Muscle of leg (tissue), 11 donors: Measurements from ENCODE around the gene CGNL1. TPM values are rescaled to one million over a fixed set of nuclear protein-coding genes. Genes with fewer than 3 reads are reported as not detected.
A peak's percentile ranks its signal among the peaks of the same experiment; 100 is the strongest.

Source experiments
- DNase-seq: peaks from one replicate; pipeline ENCODE4 v3.0.0; 2013
- H3K27ac ChIP-seq: one replicate; pipeline ENCODE4 v1.5.1; 2013; ENCODE audit warnings: mild to moderate bottlenecking, low read length, control low read depth
- H3K27me3 ChIP-seq: one replicate; pipeline ENCODE4 v1.6.1; 2013; ENCODE audit warnings: low read length; ENCODE audit not compliant: control insufficient read depth, insufficient read depth
- H3K36me3 ChIP-seq: one replicate; pipeline ENCODE4 v1.6.1; 2013; ENCODE audit warnings: low read length; ENCODE audit not compliant: control insufficient read depth, insufficient read depth
- H3K4me1 ChIP-seq: one replicate; pipeline ENCODE4 v1.6.1; 2013; ENCODE audit warnings: low read length; ENCODE audit not compliant: control insufficient read depth, insufficient read depth
- H3K4me3 ChIP-seq: one replicate; pipeline ENCODE4 v1.5.1; 2013; ENCODE audit warnings: low read length, control low read depth
- H3K9me3 ChIP-seq: replicated peaks from 2 replicates; pipeline ENCODE4 v1.6.1; 2013; ENCODE audit warnings: low read depth, low read length; ENCODE audit not compliant: control insufficient read depth
- WGBS: methylation state at CpG from one replicate; pipeline ENCODE4 v1.1.5; 2013; ENCODE audit warnings: missing lambda C conversion rate; ENCODE audit not compliant: insufficient coverage; 5-methylcytosine and 5-hydroxymethylcytosine counted together
- polyA plus RNA-seq, 8 donors: library from polyadenylated mRNA; unstranded; fragments of 120-200 nt; gene quantifications; one replicate each; pipeline versions ENCODE4 v1.2.1 to v1.2.3, GENCODE V29; 2013; ENCODE audit warnings: inconsistent platforms in 1 of 8, low replicate concordance in 1 of 8; ENCODE audit not compliant: insufficient read length in 8 of 8, insufficient read depth in 1 of 8
- total RNA-seq: library from RNA; stranded (reverse); fragments of 120-200 nt; gene quantifications from one replicate; pipeline ENCODE4 v1.2.4, GENCODE V29; 2013

The CGNL1 gene
- total and polyA plus RNA-seq, 9 donors = 6.3 to 13.7 (median 9.5) TPM

- 95% methylated on average over 2 of the region's 6 CpGs for WGBS
- no peak for DNase-seq
- no peaks in the 10 kb centered on the region for H3K36me3 ChIP-seq
- no peak overlapping the region for H3K27ac ChIP-seq
- peaks cover 37% of the 10 kb centered on the region for H3K4me1 ChIP-seq
- no peaks in the 10 kb centered on the region for H3K9me3 ChIP-seq
- H3K27me3 ChIP-seq = no peaks in the 10 kb centered on the region
- no peak overlapping the region for H3K4me3 ChIP-seq
These were observed 181.5 kb downstream of the CGNL1 start for GRCh38 chr15:57557810-57558209.

GRCh38 chr15:57559875-57560274 is 183.6 kb downstream of the CGNL1 start:
- Histone ChIP-seq H3K9me3 (no peaks in the 10 kb centered on the region), H3K4me3 (no peak overlapping the region), H3K27ac (no peak overlapping the region), H3K36me3 (no peaks in the 10 kb centered on the region), H3K4me1 (peaks cover 17% of the 10 kb centered on the region), H3K27me3 (no peaks in the 10 kb centered on the region)
- WGBS = 15% methylated on average over 3 of the region's 5 CpGs
- DNase-seq = no peak

GRCh38 chr15:57561041-57561711 is 184.9 kb downstream of the CGNL1 start:
- H3K36me3 ChIP-seq = no peaks in the 10 kb centered on the region
- H3K4me1 ChIP-seq = peaks cover 10% of the 10 kb centered on the region
- H3K27me3 ChIP-seq = no peaks in the 10 kb centered on the region
- peak overlapping the region; percentile 81 for H3K27ac ChIP-seq
- peak; percentile 88 for DNase-seq
- WGBS = 79% methylated on average over 2 of the region's 9 CpGs
- H3K4me3 ChIP-seq = no peak overlapping the region
- no peaks in the 10 kb centered on the region for H3K9me3 ChIP-seq

DNA sequence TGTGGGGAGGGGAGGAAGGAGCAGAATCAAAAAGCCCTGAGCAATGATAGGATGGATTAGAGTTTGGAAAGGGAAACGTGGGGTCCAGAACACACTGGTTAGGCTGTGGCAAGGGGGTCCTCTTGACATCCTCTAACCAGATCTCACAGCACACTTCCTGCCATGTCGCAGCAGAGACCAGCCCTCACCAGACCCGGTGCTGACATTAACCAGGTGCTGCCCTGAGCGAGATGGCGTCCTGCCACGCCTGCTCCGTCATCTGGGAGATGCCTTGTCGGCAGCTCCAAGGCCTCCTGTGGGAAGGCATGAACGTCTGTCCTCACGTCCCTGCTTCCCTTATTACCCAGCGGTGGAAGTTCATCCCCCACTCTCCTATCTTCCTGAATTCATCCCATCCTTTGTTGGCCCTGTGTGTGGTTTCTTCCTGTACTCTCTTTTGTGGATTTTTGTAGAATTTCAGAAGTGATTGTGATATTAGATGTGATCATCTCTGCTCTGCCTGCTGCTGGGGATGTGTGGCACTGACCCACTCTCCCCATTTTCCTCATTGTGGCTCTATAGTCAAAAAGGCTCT is 186.0 kb downstream of the CGNL1 start:
- DNase-seq = no peak
- H3K9me3 ChIP-seq = no peaks in the 10 kb centered on the region
- H3K36me3 ChIP-seq = no peaks in the 10 kb centered on the region
- WGBS = 37% methylated on average over 7 of the region's 11 CpGs
- H3K4me3 ChIP-seq = no peak overlapping the region
- H3K4me1 ChIP-seq = peaks cover 6% of the 10 kb centered on the region
- H3K27ac ChIP-seq = peak overlapping the region; percentile 49
- no peaks in the 10 kb centered on the region for H3K27me3 ChIP-seq

- no peak overlapping the region for H3K27ac ChIP-seq
These were observed 187.1 kb downstream of the CGNL1 start for GRCh38 chr15:57563416-57563815.

GRCh38 chr15:57565311-57565710 is 189.0 kb downstream of the CGNL1 start:
- WGBS = 16% methylated on average over 2 of the region's 10 CpGs
- Histone ChIP-seq H3K27ac (peak overlapping the region; percentile 3), H3K4me1 (peaks cover 6% of the 10 kb centered on the region), H3K36me3 (no peaks in the 10 kb centered on the region), H3K27me3 (no peaks in the 10 kb centered on the region), H3K9me3 (no peaks in the 10 kb centered on the region), H3K4me3 (no peak overlapping the region)
- no peak for DNase-seq

More at GRCh38 chr15:57563416-57563815, 187.1 kb downstream of the CGNL1 start:
- peaks cover 6% of the 10 kb centered on the region for H3K4me1 ChIP-seq
- H3K27me3 ChIP-seq = no peaks in the 10 kb centered on the region
- H3K9me3 ChIP-seq = no peaks in the 10 kb centered on the region
- no peak for DNase-seq
- H3K4me3 ChIP-seq = no peak overlapping the region
- no CpG with 5 or more reads among the region's 6 CpGs for WGBS
- no peaks in the 10 kb centered on the region for H3K36me3 ChIP-seq

- Histone ChIP-seq H3K4me3 (no peak overlapping the region), H3K27ac (no peak overlapping the region), H3K4me1 (peaks cover 3% of the 10 kb centered on the region), H3K9me3 (no peaks in the 10 kb centered on the region), H3K36me3 (no peaks in the 10 kb centered on the region), H3K27me3 (no peaks in the 10 kb centered on the region)
- WGBS = 54% methylated on average over 3 of the region's 4 CpGs
- DNase-seq = no peak
These were observed 190.5 kb downstream of the CGNL1 start for GRCh38 chr15:57566834-57567233.

DNA sequence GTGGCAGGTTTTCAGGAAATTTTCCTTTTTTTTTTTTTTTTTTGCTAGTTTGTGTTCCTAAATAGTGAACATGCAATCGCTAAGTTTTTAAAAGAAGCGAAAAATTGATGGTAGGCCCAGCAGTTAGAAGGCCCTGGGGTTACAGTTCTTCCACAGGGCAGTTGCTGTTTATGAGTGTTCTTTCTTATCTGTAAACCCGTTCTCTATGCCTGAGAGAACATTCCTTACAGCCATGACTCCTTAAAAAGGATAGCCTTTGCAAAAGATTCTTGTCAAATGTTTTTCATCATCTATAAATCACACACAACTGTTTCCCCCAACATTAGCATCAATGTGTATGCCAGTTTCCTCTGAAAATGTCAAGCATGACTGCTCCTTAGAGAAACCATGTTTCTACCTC is 191.6 kb downstream of the CGNL1 start:
- no CpG with 5 or more reads among the region's 3 CpGs for WGBS
- H3K4me1 ChIP-seq = peaks cover 3% of the 10 kb centered on the region
- H3K4me3 ChIP-seq = no peak overlapping the region
- H3K36me3 ChIP-seq = no peaks in the 10 kb centered on the region
- no peaks in the 10 kb centered on the region for H3K9me3 ChIP-seq
- DNase-seq = no peak
- H3K27ac ChIP-seq = no peak overlapping the region
- no peaks in the 10 kb centered on the region for H3K27me3 ChIP-seq

- no CpG with 5 or more reads among the region's 2 CpGs for WGBS
- Histone ChIP-seq H3K9me3 (no peaks in the 10 kb centered on the region), H3K36me3 (no peaks in the 10 kb centered on the region), H3K27me3 (no peaks in the 10 kb centered on the region), H3K4me3 (no peak overlapping the region), H3K27ac (no peak overlapping the region), H3K4me1 (peaks cover 3% of the 10 kb centered on the region)
- DNase-seq = no peak
These were observed 192.0 kb downstream of the CGNL1 start for GRCh38 chr15:57568299-57568698.

- no peak for DNase-seq
- Histone ChIP-seq H3K27ac (no peak overlapping the region), H3K36me3 (no peaks in the 10 kb centered on the region), H3K4me3 (no peak overlapping the region), H3K9me3 (no peaks in the 10 kb centered on the region), H3K27me3 (no peaks in the 10 kb centered on the region), H3K4me1 (peaks cover under 1% of the 10 kb centered on the region)
- WGBS = no CpG with 5 or more reads among the region's 2 CpGs
These were observed 194.0 kb downstream of the CGNL1 start for GRCh38 chr15:57570340-57570739.
